Esophagus (tissue), 2 donors: Measurements from ENCODE around the gene WDR35. TPM values are rescaled to one million over a fixed set of nuclear protein-coding genes. Genes with fewer than 3 reads are reported as not detected.
A peak's percentile ranks its signal among the peaks of the same experiment; 100 is the strongest.

Experiments used
- H3K27ac ChIP-seq, 2 donors: one replicate each; pipeline ENCODE4 v1.5.1; 2013; ENCODE audit warnings: low read depth in 2 of 2, mild to moderate bottlenecking in 2 of 2, inconsistent platforms in 1 of 2, low read length in 1 of 2, moderate library complexity in 1 of 2
- H3K27me3 ChIP-seq, 2 donors: one replicate each; pipeline ENCODE4 v1.6.1; 2013; ENCODE audit warnings: low read length in 2 of 2, control low read depth in 1 of 2, mild to moderate bottlenecking in 1 of 2; ENCODE audit not compliant: insufficient read depth in 2 of 2, control insufficient read depth in 1 of 2
- H3K36me3 ChIP-seq, 2 donors: one replicate each; pipeline ENCODE4 v1.6.1; 2013; ENCODE audit warnings: low read length in 1 of 2; ENCODE audit not compliant: control insufficient read depth in 2 of 2, insufficient read depth in 2 of 2
- H3K4me1 ChIP-seq, 2 donors: one replicate each; pipeline ENCODE4 v1.6.1; 2013; ENCODE audit warnings: low read length in 1 of 2; ENCODE audit not compliant: control insufficient read depth in 2 of 2, insufficient read depth in 2 of 2
- H3K4me3 ChIP-seq, 2 donors: one replicate each; pipeline ENCODE4 v1.5.1; 2013; ENCODE audit warnings: low read length in 2 of 2, mild to moderate bottlenecking in 2 of 2, low read depth in 1 of 2, moderate library complexity in 1 of 2
- H3K9me3 ChIP-seq, 2 donors: one replicate each; pipeline ENCODE4 v1.6.1; 2013; ENCODE audit warnings: mild to moderate bottlenecking in 2 of 2, low read depth in 1 of 2, low read length in 1 of 2, moderate library complexity in 1 of 2; ENCODE audit not compliant: control insufficient read depth in 2 of 2, insufficient read depth in 1 of 2
- WGBS, 2 donors: extraction: QIAGEN DNeasy Blood & Tissue Kit; methylation state at CpG; one replicate each; pipeline ENCODE4 v1.1.7; 2013; 5-methylcytosine and 5-hydroxymethylcytosine counted together
- polyA plus RNA-seq, 2 donors: library from polyadenylated mRNA; stranded (reverse); fragments of 200-250 nt; gene quantifications; one replicate each; pipeline ENCODE4 v1.2.3, GENCODE V29; 2013
- donor health status: healthy with polysubstance abuse.
- donor health status: Bipolar disorder and iron deficiency.

The WDR35 gene
- polyA plus RNA-seq, 2 donors, result 0.83 to 1.3 TPM

GRCh38 chr2:19868701-19869580 is 121.0 kb downstream of the WDR35 start:
- Histone ChIP-seq H3K36me3 (no peaks in the 10 kb centered on the region), H3K9me3 (no peaks in the 10 kb centered on the region), H3K27me3 (no peaks in the 10 kb centered on the region), H3K27ac (no peak overlapping the region), H3K4me3 (peak overlapping the region; percentile 45 to 48), H3K4me1 (peaks cover 2 to 3% of the 10 kb centered on the region in 2 donors)
- WGBS, 2 donors, result 23 to 29% methylated on average over 38 to 52 of the region's 52 CpGs

- H3K36me3 ChIP-seq, result no peaks in the 10 kb centered on the region
- no peak overlapping the region for H3K27ac ChIP-seq
- WGBS, 2 donors, result 74 to 77% methylated on average over 7 of the region's 7 CpGs
- H3K4me1 ChIP-seq, result peaks cover 3 to 6% of the 10 kb centered on the region in 2 donors
- no peaks in the 10 kb centered on the region for H3K9me3 ChIP-seq
- peak overlapping the region; percentile 45 to 48 for H3K4me3 ChIP-seq
- no peaks in the 10 kb centered on the region for H3K27me3 ChIP-seq
Observed at GRCh38 chr2:19868224-19868623, 121.7 kb downstream of the WDR35 start.

DNA sequence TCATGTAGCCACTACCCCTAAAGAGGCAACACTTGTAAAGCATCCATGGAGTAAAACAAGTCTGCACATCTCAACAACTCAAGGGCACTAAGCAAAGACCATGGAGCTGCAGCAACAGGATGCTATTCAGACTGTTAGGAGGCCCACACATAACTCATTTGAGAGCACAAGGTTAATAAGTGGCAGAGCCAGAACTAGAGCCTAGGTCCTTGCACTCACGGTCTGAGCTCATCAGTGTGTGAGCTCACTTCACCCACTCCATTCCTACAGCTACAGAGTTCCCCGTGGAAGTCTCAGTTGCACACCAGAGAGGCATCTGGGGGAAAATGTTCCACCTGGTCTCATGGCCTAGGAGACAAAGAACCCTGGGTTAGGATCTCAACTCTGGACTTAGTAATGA is 123.1 kb downstream of the WDR35 start:
- Histone ChIP-seq H3K27ac (no peak overlapping the region), H3K4me3 (no peak overlapping the region), H3K36me3 (no peaks in the 10 kb centered on the region), H3K4me1 (peaks cover 3 to 6% of the 10 kb centered on the region in 2 donors), H3K9me3 (no peaks in the 10 kb centered on the region), H3K27me3 (no peaks in the 10 kb centered on the region)
- WGBS, 2 donors, result 93 to 94% methylated on average over 2 of the region's 2 CpGs

GRCh38 chr2:19865151-19865550 is 124.8 kb downstream of the WDR35 start:
- 74 to 80% methylated on average over 2 of the region's 2 CpGs for WGBS, 2 donors
- Histone ChIP-seq H3K27me3 (no peaks in the 10 kb centered on the region), H3K4me3 (no peak overlapping the region), H3K36me3 (no peaks in the 10 kb centered on the region), H3K27ac (no peak overlapping the region), H3K4me1 (peaks cover 3 to 8% of the 10 kb centered on the region in 2 donors), H3K9me3 (no peaks in the 10 kb centered on the region)

DNA sequence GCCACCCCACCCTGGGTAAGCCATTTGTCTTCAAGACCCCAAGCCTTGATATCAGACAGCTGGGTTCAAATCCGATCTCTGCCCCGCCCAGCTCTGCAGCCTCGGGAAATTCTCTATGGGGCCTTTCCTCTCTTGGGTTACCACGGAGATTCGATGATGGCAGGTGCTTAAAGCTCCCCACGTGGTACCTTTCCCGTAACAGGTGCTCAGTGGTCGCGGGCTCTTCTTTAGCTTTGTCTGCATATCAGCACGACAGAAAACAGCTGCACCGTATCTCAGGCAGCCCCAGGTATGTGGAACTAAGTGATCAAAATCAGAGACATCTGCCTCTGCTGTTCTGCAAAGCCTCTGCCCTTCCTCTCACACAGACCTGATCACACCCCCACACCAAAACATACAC is 125.5 kb downstream of the WDR35 start:
- Histone ChIP-seq H3K4me3 (no peak overlapping the region), H3K9me3 (no peaks in the 10 kb centered on the region), H3K27me3 (no peaks in the 10 kb centered on the region), H3K36me3 (no peaks in the 10 kb centered on the region), H3K27ac (no peak overlapping the region), H3K4me1 (peaks cover 3 to 9% of the 10 kb centered on the region in 2 donors)
- WGBS, 2 donors, result 69 to 78% methylated on average over 11 of the region's 11 CpGs

DNA sequence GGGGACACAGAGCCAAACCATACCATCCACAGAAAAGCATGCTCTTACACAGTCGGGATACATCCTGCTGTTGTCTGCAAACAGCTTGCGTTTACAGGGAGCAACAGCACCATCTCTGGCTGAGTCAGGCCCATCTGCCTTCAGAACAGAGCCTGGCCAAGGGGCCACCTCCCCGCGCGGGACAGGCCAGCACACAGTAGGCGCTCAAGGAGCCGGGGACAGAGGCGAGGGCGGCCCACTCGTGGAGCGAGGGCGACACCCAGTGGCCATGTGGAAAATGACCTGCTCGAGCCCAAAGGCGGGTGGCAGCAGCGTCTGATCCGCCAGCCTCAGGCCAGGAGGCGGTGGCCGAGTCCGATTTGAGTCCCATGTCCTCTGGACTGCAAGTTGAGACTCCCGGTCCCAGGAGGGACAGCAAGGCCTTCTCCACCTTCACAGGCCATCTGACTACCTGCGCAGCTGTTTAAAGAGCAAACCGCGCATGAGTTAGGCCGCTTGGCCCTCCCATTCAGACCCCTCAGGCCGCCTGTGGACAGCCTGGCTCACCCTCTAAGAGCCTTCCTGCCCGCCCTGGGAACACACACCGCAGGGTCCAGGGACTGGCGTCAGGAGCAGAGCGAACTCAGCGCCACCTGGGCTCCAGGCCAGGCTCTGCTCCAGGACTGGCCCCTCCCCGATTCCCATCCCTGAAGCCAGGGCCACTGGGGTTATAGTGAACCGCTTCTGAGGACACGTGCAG is 126.4 kb downstream of the WDR35 start:
- H3K4me3 ChIP-seq, result no peak overlapping the region

DNA sequence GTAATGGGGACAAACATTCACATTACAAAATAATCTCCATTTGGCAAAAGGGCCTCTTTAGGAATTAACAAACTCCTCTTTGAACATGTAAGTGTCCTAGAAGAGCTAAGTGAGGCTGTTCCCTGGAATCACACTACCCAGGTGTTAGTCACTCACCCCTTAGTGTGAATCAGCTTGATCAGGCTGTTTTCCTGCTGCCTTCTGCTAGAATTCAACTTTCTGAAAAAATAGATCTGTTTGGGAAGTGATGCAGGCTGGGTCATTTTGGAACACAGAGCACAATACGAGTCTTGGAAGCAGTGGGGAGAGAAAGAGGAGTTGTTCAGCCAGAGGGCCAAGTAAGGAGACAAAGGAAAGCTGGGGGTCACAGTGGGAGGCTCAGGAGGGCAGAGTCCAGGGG is 128.1 kb downstream of the WDR35 start:
- Histone ChIP-seq H3K36me3 (no peaks in the 10 kb centered on the region), H3K4me3 (no peak overlapping the region), H3K4me1 (peaks cover 0 to 10% of the 10 kb centered on the region in 2 donors), H3K27me3 (no peaks in the 10 kb centered on the region), H3K9me3 (no peaks in the 10 kb centered on the region), H3K27ac (no peak overlapping the region)
- WGBS, 2 donors, result 29 to 31% methylated on average over 1 of the region's 1 CpG

More for the DNA sequence above, 126.4 kb downstream of the WDR35 start:
- H3K27me3 ChIP-seq, result no peaks in the 10 kb centered on the region
- H3K4me1 ChIP-seq, result peaks cover 0 to 10% of the 10 kb centered on the region in 2 donors
- no peaks in the 10 kb centered on the region for H3K9me3 ChIP-seq
- 13 to 18% methylated on average over 33 of the region's 33 CpGs for WGBS, 2 donors
- no peaks in the 10 kb centered on the region for H3K36me3 ChIP-seq
- no peak overlapping the region for H3K27ac ChIP-seq

Other genes with a start within 250 kb of the WDR35 start
- 10 to 100 TPM; 13.4 to 17.8 TPM for gene TTC32, start 88.1 kb downstream of the WDR35 start, polyA plus RNA-seq
- gene MATN3, start 22.6 kb upstream of the WDR35 start, polyA plus RNA-seq, result under 1 TPM; 0.14 to 0.42 TPM
- 100 to 1,000 TPM in 1 of 2 donors, 10 to 100 TPM in 1; 57.7 to 148 TPM for gene LAPTM4A, start 61.5 kb upstream of the WDR35 start, polyA plus RNA-seq
- gene SDC1, start 235.0 kb upstream of the WDR35 start, polyA plus RNA-seq, result 100 to 1,000 TPM; 239 to 334 TPM